OCI-LY3 (cell line): ENCODE measurements around the gene HMBS.

Experiments
- H2AFZ ChIP-seq: fragments of 200-600, 300-600 bp; shearing (Covaris generic); 2 replicates; pipeline ENCODE4 v1.6.0; 2014; ENCODE audit warnings: antibody characterized with exemption, low read depth, low read length
- H3K27ac ChIP-seq: fragments of 200-600, 300-600 bp; sonication (generic); 2 replicates; pipeline ENCODE4 v1.5.1; 2014; ENCODE audit warnings: mild to moderate bottlenecking, low read length, moderate library complexity, mixed read lengths
- H3K27me3 ChIP-seq: fragments of 200-600, 300-600 bp; sonication (generic); 2 replicates; pipeline ENCODE4 v1.6.1; 2014; ENCODE audit warnings: low read depth, low read length, mixed read lengths
- H3K36me3 ChIP-seq: fragments of 200-600, 300-600 bp; sonication (generic); replicated peaks from 2 replicates; pipeline ENCODE3; 2014; ENCODE audit warnings: low read depth, low read length, mixed read lengths
- H3K4me1 ChIP-seq: fragments of 300-600, 200-600 bp; sonication (generic); 2 replicates; pipeline ENCODE4 v1.6.1; 2014; ENCODE audit warnings: low read length, mixed read lengths
- H3K4me2 ChIP-seq: fragments of 200-600, 300-600 bp; sonication (generic); 2 replicates; pipeline ENCODE4 v1.6.1; 2014; ENCODE audit warnings: low read length, mixed read lengths
- H3K4me3 ChIP-seq: fragments of 300-600, 200-600 bp; sonication (generic); 2 replicates; pipeline ENCODE4 v1.5.1; 2014; ENCODE audit warnings: antibody characterized with exemption, mild to moderate bottlenecking, low read length, moderate library complexity
- H3K79me2 ChIP-seq: fragments of 300-600, 200-600 bp; shearing (Covaris generic); 2 replicates; pipeline ENCODE4 v1.6.1; 2014; ENCODE audit warnings: mild to moderate bottlenecking, low read length, mixed read lengths
- H3K9ac ChIP-seq: fragments of 300-600, 200-600 bp; shearing (Covaris generic); 2 replicates; pipeline ENCODE4 v1.6.0; 2014; ENCODE audit warnings: mild to moderate bottlenecking, low read length, moderate library complexity
- H3K9me3 ChIP-seq: fragments of 200-600, 300-600 bp; shearing (Covaris generic); 2 replicates; pipeline ENCODE4 v1.6.1; 2014; ENCODE audit warnings: low read length, mixed read lengths; ENCODE audit not compliant: insufficient read depth
- H4K20me1 ChIP-seq: fragments of 200-600, 300-600 bp; sonication (generic); 2 replicates; pipeline ENCODE4 v1.6.1; 2016; ENCODE audit warnings: low read length, mixed read lengths; ENCODE audit not compliant: insufficient read depth
- EZH2phosphoT487 ChIP-seq: fragments of 200-600 bp; shearing (Covaris generic); IDR thresholded peaks from 2 replicates; pipeline ENCODE4 v1.6.1; 2018; ENCODE audit warnings: antibody characterized with exemption, mixed run types, low read depth
- TF ChIP-seq, protein P1 (sequence below): fragments of 200-600, 300-600 bp; sonication (generic); IDR thresholded peaks from 2 replicates; pipeline ENCODE4 v1.5.1; 2014; ENCODE audit warnings: antibody characterized with exemption, low read length, low read depth

Gene HMBS

DNA sequence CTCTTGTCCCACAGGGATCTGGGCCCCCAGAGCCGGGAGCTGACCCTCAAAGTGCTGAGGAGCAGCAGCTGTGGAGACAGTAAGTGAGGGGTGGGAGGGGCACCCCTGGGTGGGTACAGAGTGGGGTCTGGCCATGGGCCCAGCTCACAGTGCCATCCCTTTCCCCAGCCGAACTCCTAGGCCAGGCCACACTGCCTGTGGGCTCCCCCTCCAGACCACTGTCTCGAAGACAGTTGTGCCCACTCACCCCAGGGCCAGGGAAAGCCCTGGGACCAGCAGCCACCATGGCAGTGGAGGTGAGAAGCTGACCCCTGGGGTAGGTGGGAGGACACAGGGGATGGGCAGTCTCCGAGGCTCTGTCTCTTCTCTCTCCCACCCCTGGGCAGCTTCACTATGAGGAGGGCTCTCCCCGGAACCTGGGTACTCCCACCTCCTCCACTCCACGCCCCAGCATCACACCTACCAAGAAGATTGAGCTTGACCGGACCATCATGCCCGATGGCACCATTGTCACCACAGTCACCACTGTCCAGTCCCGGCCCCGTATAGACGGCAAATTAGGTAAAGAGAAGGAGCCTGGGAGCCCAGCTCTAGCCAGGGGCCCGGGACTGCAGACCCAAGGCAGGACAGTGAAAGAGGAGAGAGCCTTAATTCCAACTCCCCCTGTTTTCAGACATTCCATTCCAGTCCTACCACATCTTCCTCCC is 27.8 kb downstream of the HMBS start:
- peaks cover 9% of the 10 kb centered on the region for H3K36me3 ChIP-seq
- H3K9ac ChIP-seq = no peak overlapping the region
- peaks cover 10% of the 10 kb centered on the region for H3K4me1 ChIP-seq
- H4K20me1 ChIP-seq = no peaks in the 10 kb centered on the region
- no peak overlapping the region for H3K27ac ChIP-seq
- TF ChIP-seq EZH2phosphoT487 = no peak
- TF ChIP-seq, protein P1, sequence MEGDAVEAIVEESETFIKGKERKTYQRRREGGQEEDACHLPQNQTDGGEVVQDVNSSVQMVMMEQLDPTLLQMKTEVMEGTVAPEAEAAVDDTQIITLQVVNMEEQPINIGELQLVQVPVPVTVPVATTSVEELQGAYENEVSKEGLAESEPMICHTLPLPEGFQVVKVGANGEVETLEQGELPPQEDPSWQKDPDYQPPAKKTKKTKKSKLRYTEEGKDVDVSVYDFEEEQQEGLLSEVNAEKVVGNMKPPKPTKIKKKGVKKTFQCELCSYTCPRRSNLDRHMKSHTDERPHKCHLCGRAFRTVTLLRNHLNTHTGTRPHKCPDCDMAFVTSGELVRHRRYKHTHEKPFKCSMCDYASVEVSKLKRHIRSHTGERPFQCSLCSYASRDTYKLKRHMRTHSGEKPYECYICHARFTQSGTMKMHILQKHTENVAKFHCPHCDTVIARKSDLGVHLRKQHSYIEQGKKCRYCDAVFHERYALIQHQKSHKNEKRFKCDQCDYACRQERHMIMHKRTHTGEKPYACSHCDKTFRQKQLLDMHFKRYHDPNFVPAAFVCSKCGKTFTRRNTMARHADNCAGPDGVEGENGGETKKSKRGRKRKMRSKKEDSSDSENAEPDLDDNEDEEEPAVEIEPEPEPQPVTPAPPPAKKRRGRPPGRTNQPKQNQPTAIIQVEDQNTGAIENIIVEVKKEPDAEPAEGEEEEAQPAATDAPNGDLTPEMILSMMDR = no peak
- no peaks in the 10 kb centered on the region for H3K27me3 ChIP-seq
- no peak overlapping the region for H2AFZ ChIP-seq
- no peaks in the 10 kb centered on the region for H3K9me3 ChIP-seq
- H3K79me2 ChIP-seq = peaks cover 24% of the 10 kb centered on the region; the same call in 1 of the 2 replicates
- no peak overlapping the region for H3K4me3 ChIP-seq
- H3K4me2 ChIP-seq = no peak overlapping the region

GRCh38 chr11:119113716-119114115 is 29.0 kb downstream of the HMBS start:
- Histone ChIP-seq H3K79me2 (peaks cover 11% of the 10 kb centered on the region; the same call in 1 of the 2 replicates), H4K20me1 (no peaks in the 10 kb centered on the region), H3K27ac (no peak overlapping the region), H3K9me3 (no peaks in the 10 kb centered on the region), H3K36me3 (peaks cover 15% of the 10 kb centered on the region), H3K9ac (no peak overlapping the region), H3K4me2 (no peak overlapping the region), H3K4me1 (peaks cover 4% of the 10 kb centered on the region; the same call in 1 of the 2 replicates), H3K27me3 (no peaks in the 10 kb centered on the region), H2AFZ (no peak overlapping the region), H3K4me3 (no peak overlapping the region)
- TF ChIP-seq, protein P1 = no peak
- no peak for TF ChIP-seq EZH2phosphoT487

- Histone ChIP-seq H3K4me3 (no peak overlapping the region), H4K20me1 (no peaks in the 10 kb centered on the region), H3K27ac (no peak overlapping the region), H3K9me3 (no peaks in the 10 kb centered on the region), H3K79me2 (peaks cover 5% of the 10 kb centered on the region; the same call in 1 of the 2 replicates), H3K36me3 (peaks cover 15% of the 10 kb centered on the region), H2AFZ (no peak overlapping the region), H3K27me3 (no peaks in the 10 kb centered on the region), H3K9ac (no peak overlapping the region), H3K4me1 (no peaks in the 10 kb centered on the region), H3K4me2 (no peak overlapping the region)
- TF ChIP-seq, protein P1 = no peak
- no peak for TF ChIP-seq EZH2phosphoT487
Observed at GRCh38 chr11:119114351-119114750, 29.7 kb downstream of the HMBS start.

DNA sequence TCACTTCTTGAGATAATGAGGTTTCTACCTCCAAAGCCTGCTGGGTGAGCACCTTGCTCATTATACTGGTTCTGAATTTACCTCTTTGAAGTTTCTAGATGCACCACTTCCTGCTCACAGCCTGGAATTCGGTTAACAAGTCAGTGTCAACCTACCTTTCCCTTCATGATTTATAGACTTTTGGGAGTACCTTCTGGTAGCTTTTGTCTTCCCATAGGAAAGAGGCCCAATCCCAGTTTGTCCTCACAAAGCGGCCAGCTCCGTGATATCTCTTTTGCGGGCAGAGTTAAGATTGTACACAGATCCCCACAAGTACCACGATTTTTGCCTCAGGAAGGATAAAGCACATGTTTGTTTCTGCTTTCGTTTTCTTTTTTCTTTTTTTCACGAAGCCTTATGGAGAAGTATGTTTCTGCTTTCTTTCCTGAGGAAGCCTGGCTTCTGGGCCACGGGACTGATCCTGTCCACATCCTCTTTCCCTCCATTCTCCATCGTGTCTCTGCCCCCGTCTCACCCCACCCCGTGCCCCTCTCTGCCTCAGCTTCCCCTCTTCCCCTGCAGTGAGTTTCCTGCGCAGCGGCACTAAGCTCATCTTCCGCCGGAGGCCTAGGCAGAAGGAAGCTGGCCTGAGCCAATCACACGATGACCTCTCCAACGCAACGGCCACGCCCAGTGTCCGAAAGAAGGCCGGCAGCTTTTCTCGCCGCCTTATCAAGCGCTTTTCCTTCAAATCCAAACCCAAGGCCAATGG is 31.0 kb downstream of the HMBS start:
- Histone ChIP-seq H3K36me3 (peaks cover 15% of the 10 kb centered on the region), H2AFZ (no peak overlapping the region)

More for the DNA sequence above, 31.0 kb downstream of the HMBS start:
- no peaks in the 10 kb centered on the region for H3K9me3 ChIP-seq
- H3K4me1 ChIP-seq = peaks cover 5% of the 10 kb centered on the region
- no peak overlapping the region for H3K27ac ChIP-seq
- H3K79me2 ChIP-seq = no peaks in the 10 kb centered on the region
- no peaks in the 10 kb centered on the region for H4K20me1 ChIP-seq
- TF ChIP-seq EZH2phosphoT487 = no peak
- TF ChIP-seq, protein P1 = no peak
- no peak overlapping the region for H3K9ac ChIP-seq
- no peak overlapping the region for H3K4me3 ChIP-seq
- no peak overlapping the region for H3K4me2 ChIP-seq
- no peaks in the 10 kb centered on the region for H3K27me3 ChIP-seq
